DOHH2 (cell line): ENCODE results near the gene TSGA10.

Experiments used
- H3F3A ChIP-seq: fragments of 200-600 bp; sonication (generic), shearing (Covaris generic); 2 replicates; pipeline ENCODE4 v1.6.0; 2016; ENCODE audit warnings: antibody characterized with exemption, mild to moderate bottlenecking; ENCODE audit not compliant: control insufficient read depth, insufficient read depth
- H3K27ac ChIP-seq: fragments of 200-600 bp; sonication (generic); 2 replicates; pipeline ENCODE4 v1.5.1; 2014; ENCODE audit warnings: low read depth, mild to moderate bottlenecking, low read length, moderate library complexity
- H3K27me3 ChIP-seq: fragments of 200-600 bp; sonication (generic); 2 replicates; pipeline ENCODE4 v1.6.1; 2014; ENCODE audit warnings: mild to moderate bottlenecking, low read length, mixed read lengths; ENCODE audit not compliant: control insufficient read depth
- H3K36me3 ChIP-seq: fragments of 200-600 bp; sonication (generic); 2 replicates; pipeline ENCODE4 v1.6.1; 2014; ENCODE audit warnings: mild to moderate bottlenecking, low read length, moderate library complexity, mixed read lengths; ENCODE audit not compliant: control insufficient read depth
- H3K4me1 ChIP-seq: fragments of 200-600 bp; sonication (generic); 2 replicates; pipeline ENCODE4 v1.6.1; 2014; ENCODE audit warnings: mild to moderate bottlenecking, low read length, mixed read lengths; ENCODE audit not compliant: control insufficient read depth
- H3K4me2 ChIP-seq: fragments of 200-600 bp; sonication (generic); 2 replicates; pipeline ENCODE4 v1.6.0; 2014; ENCODE audit warnings: mild to moderate bottlenecking, low read length, moderate library complexity
- H3K4me3 ChIP-seq: fragments of 200-600 bp; sonication (generic); 2 replicates; pipeline ENCODE4 v1.5.1; 2014; ENCODE audit warnings: mild to moderate bottlenecking, low read length, mixed read lengths
- H3K79me2 ChIP-seq: fragments of 200-600 bp; sonication (generic); 2 replicates; pipeline ENCODE4 v1.6.1; 2014; ENCODE audit warnings: mild to moderate bottlenecking, low read length, mixed read lengths; ENCODE audit not compliant: control insufficient read depth
- H3K9me2 ChIP-seq: fragments of 200-600 bp; sonication (generic); replicated peaks from 2 replicates; pipeline ENCODE4 v1.6.1; 2014; ENCODE audit warnings: mild to moderate bottlenecking, low read length, mixed read lengths; ENCODE audit not compliant: control insufficient read depth
- H3K9me3 ChIP-seq: fragments of 200-600 bp; sonication (generic); 2 replicates; pipeline ENCODE4 v1.6.1; 2014; ENCODE audit warnings: antibody characterized with exemption, low read length, mixed read lengths; ENCODE audit not compliant: control insufficient read depth, insufficient read depth
- H4K20me1 ChIP-seq: fragments of 200-600 bp; sonication (generic); 2 replicates; pipeline ENCODE4 v1.6.0; 2014; ENCODE audit warnings: low read depth, mild to moderate bottlenecking, antibody characterized with exemption, low read length, moderate library complexity; ENCODE audit not compliant: control insufficient read depth, insufficient read depth
- EZH2phosphoT487 ChIP-seq: fragments of 200-600 bp; sonication (generic); IDR thresholded peaks from 2 replicates; pipeline ENCODE4 v1.6.1; 2017; ENCODE audit warnings: borderline replicate concordance, mild to moderate bottlenecking, antibody characterized with exemption, low read length, moderate library complexity, mixed read lengths
- TF ChIP-seq, protein P1 (sequence below): fragments of 200-600 bp; sonication (generic); IDR thresholded peaks from one replicate; pipeline ENCODE4 v1.5.1; 2014; ENCODE audit warnings: antibody characterized with exemption, mild to moderate bottlenecking, low read depth, low read length; ENCODE audit not compliant: poor library complexity, severe bottlenecking

Gene TSGA10

DNA sequence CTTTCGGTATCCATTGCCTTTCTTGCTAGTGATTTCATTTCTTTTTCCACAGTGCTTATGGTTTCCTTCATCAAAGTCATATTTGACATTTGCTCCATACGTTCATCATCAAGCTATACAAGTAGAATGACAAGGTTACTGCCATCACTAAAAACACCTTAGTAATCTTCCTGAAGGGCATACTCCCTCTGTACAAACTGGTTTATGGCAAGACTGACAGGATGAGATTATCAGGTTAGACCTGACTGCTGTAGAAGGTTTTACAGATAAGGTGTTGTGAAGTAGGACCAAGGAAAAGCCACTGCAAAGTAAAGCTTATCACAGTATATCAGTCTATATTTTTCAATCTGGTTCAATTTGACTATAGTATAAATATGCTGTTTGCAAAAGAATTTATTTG, 50.7 kb downstream of the TSGA10 start:
- no peak overlapping the region for H3K27ac ChIP-seq
- H3K27me3 ChIP-seq, result no peaks in the 10 kb centered on the region
- no peak for TF ChIP-seq EZH2phosphoT487
- TF ChIP-seq, protein P1, sequence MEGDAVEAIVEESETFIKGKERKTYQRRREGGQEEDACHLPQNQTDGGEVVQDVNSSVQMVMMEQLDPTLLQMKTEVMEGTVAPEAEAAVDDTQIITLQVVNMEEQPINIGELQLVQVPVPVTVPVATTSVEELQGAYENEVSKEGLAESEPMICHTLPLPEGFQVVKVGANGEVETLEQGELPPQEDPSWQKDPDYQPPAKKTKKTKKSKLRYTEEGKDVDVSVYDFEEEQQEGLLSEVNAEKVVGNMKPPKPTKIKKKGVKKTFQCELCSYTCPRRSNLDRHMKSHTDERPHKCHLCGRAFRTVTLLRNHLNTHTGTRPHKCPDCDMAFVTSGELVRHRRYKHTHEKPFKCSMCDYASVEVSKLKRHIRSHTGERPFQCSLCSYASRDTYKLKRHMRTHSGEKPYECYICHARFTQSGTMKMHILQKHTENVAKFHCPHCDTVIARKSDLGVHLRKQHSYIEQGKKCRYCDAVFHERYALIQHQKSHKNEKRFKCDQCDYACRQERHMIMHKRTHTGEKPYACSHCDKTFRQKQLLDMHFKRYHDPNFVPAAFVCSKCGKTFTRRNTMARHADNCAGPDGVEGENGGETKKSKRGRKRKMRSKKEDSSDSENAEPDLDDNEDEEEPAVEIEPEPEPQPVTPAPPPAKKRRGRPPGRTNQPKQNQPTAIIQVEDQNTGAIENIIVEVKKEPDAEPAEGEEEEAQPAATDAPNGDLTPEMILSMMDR, result no peak
- no peaks in the 10 kb centered on the region for H3K9me2 ChIP-seq
- H3K79me2 ChIP-seq, result no peaks in the 10 kb centered on the region
- no peaks in the 10 kb centered on the region for H4K20me1 ChIP-seq
- no peak overlapping the region for H3K4me2 ChIP-seq
- no peak overlapping the region for H3K4me3 ChIP-seq
- no peaks in the 10 kb centered on the region for H3K9me3 ChIP-seq
- no peaks in the 10 kb centered on the region for H3F3A ChIP-seq
- H3K4me1 ChIP-seq, result peaks cover 6% of the 10 kb centered on the region
- no peaks in the 10 kb centered on the region for H3K36me3 ChIP-seq

DNA sequence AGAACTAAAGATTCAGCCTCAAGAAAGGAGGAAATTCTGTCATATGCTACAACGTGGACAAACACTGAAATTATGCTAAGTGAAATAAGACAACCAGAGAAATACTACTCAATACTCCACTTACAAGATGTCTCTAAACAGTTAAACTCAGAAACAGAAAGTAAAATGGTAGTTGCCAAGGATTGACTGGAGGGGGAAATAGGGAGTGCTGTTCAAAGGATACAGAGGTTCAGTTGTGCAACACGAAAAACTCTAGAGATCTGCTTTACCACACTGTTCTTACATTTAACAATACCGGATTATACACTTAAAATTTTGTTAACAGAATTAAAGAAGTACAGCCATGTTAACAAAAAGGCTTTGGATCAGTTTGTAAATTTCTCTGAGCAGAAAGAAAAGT, 53.0 kb downstream of the TSGA10 start:
- Histone ChIP-seq H3K79me2 (no peaks in the 10 kb centered on the region), H3K36me3 (no peaks in the 10 kb centered on the region), H3K4me1 (0 out of 2 replicates have a peak, but pooled peaks cover 1% of the 10 kb centered on the region), H3K27ac (no peak overlapping the region), H3K4me3 (no peak overlapping the region), H4K20me1 (no peaks in the 10 kb centered on the region), H3K27me3 (no peaks in the 10 kb centered on the region), H3K9me3 (no peaks in the 10 kb centered on the region), H3K9me2 (no peaks in the 10 kb centered on the region), H3F3A (no peaks in the 10 kb centered on the region), H3K4me2 (no peak overlapping the region)
- TF ChIP-seq EZH2phosphoT487, result no peak
- TF ChIP-seq, protein P1, result no peak

DNA sequence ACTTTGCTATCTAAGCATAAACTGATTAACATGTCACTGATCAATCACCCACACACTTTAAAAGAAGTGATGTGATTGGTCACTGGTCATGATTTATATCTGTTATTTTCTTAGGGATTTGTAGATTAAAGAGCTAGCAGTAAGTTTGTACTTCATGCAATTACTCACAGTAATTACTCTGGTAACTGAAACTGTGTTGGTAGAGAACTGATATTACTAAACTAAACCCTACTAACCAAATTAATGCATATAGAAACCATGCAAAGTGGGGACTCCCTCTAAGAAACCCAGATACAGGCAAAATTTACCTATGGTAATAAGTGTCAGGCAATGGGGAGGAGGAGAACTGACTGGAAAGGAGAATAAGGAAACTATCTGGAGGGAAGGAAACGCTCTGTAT, 58.0 kb downstream of the TSGA10 start:
- no peaks in the 10 kb centered on the region for H4K20me1 ChIP-seq

More for the DNA sequence above, 58.0 kb downstream of the TSGA10 start:
- no peaks in the 10 kb centered on the region for H3F3A ChIP-seq
- no peaks in the 10 kb centered on the region for H3K27me3 ChIP-seq
- no peaks in the 10 kb centered on the region for H3K9me2 ChIP-seq
- no peak overlapping the region for H3K27ac ChIP-seq
- H3K36me3 ChIP-seq, result no peaks in the 10 kb centered on the region
- no peak overlapping the region for H3K4me2 ChIP-seq
- no peaks in the 10 kb centered on the region for H3K79me2 ChIP-seq
- no peak for TF ChIP-seq EZH2phosphoT487
- TF ChIP-seq, protein P1, result no peak
- H3K9me3 ChIP-seq, result peaks cover 5% of the 10 kb centered on the region
- H3K4me1 ChIP-seq, result no peaks in the 10 kb centered on the region
- no peak overlapping the region for H3K4me3 ChIP-seq
